OCI-LY3 (cell line): ENCODE data around the gene TMEM108.

ENCODE experiments used
- EZH2phosphoT487 ChIP-seq: fragments of 200-600 bp; shearing (Covaris generic); IDR thresholded peaks from 2 replicates; pipeline ENCODE4 v1.6.1; 2018; ENCODE audit warnings: antibody characterized with exemption, mixed run types, low read depth
- TF ChIP-seq, protein P1 (sequence below): fragments of 200-600, 300-600 bp; sonication (generic); IDR thresholded peaks from 2 replicates; pipeline ENCODE4 v1.5.1; 2014; ENCODE audit warnings: antibody characterized with exemption, low read length, low read depth

DNA sequence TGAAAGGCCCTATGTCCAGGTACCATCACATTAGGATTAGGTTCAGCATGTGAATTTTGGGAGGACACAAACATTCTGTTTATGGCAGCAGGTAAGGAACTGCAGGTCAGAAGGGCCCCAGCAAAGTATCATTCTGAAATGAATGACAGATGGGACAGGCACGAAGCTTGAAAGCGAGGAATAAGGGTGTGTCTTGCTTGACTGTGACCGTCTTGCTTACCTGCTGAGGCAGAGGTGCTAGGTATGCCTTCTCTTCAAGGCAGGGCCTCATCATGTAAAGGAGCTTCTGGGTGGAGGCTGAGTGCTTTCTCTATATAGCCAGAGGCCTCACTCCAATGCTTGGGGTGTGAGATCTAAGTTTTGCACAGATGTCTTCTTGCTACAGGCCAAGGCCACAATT, 41.4 kb downstream of the TMEM108 start:
- TF ChIP-seq, protein P1, sequence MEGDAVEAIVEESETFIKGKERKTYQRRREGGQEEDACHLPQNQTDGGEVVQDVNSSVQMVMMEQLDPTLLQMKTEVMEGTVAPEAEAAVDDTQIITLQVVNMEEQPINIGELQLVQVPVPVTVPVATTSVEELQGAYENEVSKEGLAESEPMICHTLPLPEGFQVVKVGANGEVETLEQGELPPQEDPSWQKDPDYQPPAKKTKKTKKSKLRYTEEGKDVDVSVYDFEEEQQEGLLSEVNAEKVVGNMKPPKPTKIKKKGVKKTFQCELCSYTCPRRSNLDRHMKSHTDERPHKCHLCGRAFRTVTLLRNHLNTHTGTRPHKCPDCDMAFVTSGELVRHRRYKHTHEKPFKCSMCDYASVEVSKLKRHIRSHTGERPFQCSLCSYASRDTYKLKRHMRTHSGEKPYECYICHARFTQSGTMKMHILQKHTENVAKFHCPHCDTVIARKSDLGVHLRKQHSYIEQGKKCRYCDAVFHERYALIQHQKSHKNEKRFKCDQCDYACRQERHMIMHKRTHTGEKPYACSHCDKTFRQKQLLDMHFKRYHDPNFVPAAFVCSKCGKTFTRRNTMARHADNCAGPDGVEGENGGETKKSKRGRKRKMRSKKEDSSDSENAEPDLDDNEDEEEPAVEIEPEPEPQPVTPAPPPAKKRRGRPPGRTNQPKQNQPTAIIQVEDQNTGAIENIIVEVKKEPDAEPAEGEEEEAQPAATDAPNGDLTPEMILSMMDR: no peak
- TF ChIP-seq EZH2phosphoT487: no peak
